Neural crest cell (in vitro differentiated cells): ENCODE data around the gene PRSS57. TPM values are rescaled to one million over a fixed set of nuclear protein-coding genes. Genes with fewer than 3 reads are reported as not detected.

ENCODE experiments used
- DNase-seq: peaks from one replicate; pipeline ENCODE4 v3.0.0; 2021; ENCODE audit warnings: low read depth, mixed read lengths, low spot score
- H3K27ac Mint-ChIP-seq: one replicate; pipeline ENCODE4 v1.8.0; 2021; ENCODE audit warnings: mild to moderate bottlenecking, mixed read lengths; ENCODE audit not compliant: unreplicated experiment
- H3K27me3 Mint-ChIP-seq: 2 replicates; pipeline ENCODE4 v1.8.0; 2021; ENCODE audit warnings: low read depth, mild to moderate bottlenecking, mixed read lengths
- H3K36me3 Mint-ChIP-seq: 2 replicates; pipeline ENCODE4 v1.8.0; 2021; ENCODE audit warnings: low read depth, mild to moderate bottlenecking, mixed read lengths
- H3K4me1 Mint-ChIP-seq: 2 replicates; pipeline ENCODE4 v1.8.0; 2021; ENCODE audit warnings: mixed read lengths
- H3K4me3 Mint-ChIP-seq: one replicate; pipeline ENCODE4 v1.8.0; 2021; ENCODE audit warnings: mild to moderate bottlenecking, mixed read lengths
- H3K9me3 Mint-ChIP-seq: 2 replicates; pipeline ENCODE4 v1.8.0; 2021; ENCODE audit warnings: mixed read lengths
- total RNA-seq: library from RNA; stranded (reverse); gene quantifications from 2 replicates; pipeline ENCODE4 v1.2.1, GENCODE V29; 2021
- TF ChIP-seq, protein P1 (sequence below): fragments of 200-600 bp; sonication (generic); conservative IDR thresholded peaks from 2 replicates; pipeline ENCODE4 v1.5.0; 2021; ENCODE audit warnings: antibody characterized with exemption, mild to moderate bottlenecking

The PRSS57 gene
- total RNA-seq, 1 donor from 2014 or later: not detected

DNA sequence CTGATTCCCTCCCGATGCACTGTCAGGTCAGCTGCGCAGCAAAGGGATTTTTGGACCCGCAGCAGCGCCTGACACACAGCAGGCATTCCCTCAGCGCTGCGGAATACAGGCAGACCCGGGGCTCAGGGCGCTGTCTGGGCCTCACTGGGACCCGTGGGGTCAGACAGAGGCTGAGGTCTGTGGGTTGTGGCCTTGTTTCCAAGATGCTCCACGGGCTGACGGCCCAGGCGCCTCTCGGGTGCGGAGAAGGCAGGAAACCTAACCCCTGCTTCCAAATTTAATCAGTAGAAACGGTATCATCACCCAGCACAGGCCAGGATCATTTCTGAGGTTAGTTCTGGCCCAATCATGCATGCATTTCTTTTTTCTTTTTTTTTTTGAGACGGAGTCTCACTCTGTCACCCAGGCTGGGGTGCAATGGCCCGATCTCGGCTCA lies 31.6 kb downstream of the PRSS57 start:
- Mint-ChIP-seq H3K36me3 (peaks cover 2% of the 10 kb centered on the region), H3K4me3 (peak overlapping the region; percentile 90), H3K27ac (peak overlapping the region; percentile 13), H3K4me1 (peaks cover 23% of the 10 kb centered on the region), H3K9me3 (no peaks in the 10 kb centered on the region), H3K27me3 (peaks cover 5% of the 10 kb centered on the region)
- DNase-seq: no peak
- TF ChIP-seq, protein P1, sequence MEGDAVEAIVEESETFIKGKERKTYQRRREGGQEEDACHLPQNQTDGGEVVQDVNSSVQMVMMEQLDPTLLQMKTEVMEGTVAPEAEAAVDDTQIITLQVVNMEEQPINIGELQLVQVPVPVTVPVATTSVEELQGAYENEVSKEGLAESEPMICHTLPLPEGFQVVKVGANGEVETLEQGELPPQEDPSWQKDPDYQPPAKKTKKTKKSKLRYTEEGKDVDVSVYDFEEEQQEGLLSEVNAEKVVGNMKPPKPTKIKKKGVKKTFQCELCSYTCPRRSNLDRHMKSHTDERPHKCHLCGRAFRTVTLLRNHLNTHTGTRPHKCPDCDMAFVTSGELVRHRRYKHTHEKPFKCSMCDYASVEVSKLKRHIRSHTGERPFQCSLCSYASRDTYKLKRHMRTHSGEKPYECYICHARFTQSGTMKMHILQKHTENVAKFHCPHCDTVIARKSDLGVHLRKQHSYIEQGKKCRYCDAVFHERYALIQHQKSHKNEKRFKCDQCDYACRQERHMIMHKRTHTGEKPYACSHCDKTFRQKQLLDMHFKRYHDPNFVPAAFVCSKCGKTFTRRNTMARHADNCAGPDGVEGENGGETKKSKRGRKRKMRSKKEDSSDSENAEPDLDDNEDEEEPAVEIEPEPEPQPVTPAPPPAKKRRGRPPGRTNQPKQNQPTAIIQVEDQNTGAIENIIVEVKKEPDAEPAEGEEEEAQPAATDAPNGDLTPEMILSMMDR: no peak

DNA sequence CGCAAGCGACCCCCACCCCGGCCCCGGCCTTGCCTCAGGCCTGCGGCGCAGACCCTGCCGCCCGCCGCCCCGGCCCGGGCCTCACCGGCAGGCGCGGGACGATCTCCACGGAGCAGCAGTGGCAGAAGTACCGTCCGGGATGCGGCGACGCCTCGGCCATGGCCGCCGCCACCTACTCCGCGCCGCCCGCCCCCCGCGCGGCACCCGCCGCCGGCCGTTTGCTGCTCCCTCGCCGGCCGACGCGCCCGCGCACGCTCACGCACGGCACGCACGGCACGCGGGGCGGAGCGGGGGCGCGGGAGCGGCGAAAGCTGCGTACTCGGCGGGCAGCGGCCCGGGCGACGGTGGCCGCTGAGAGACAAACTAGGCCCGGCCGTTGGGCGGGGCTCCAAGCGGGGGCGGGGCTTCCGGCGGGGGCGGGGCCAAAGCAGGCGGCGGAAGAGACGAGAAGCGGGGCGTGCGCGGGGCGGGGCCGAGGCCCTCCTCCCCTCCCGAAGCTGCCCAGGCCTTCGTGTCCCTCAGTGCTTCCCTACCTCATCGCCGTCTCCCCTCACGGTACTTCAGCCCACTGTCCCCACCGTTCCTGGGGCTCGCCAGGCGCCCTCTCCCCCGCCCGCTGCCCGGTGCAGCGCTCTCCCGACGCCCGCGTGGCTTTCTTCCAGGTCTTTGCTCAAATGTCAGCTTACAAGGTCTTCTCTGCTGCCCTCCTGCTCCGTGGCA lies 32.1 kb downstream of the PRSS57 start, which contains the start of gene RNF126:
Gene RNF126, minus strand, starts transcription at position 253 of the 720 bp plus-strand sequence. Its CDS starts 93 bp downstream, at position 160.
- Mint-ChIP-seq H3K9me3 (no peaks in the 10 kb centered on the region), H3K27me3 (peaks cover 5% of the 10 kb centered on the region), H3K4me3 (peak within 1 kb of the TSS; percentile 90), H3K27ac (peak within 1 kb of the TSS; percentile 13), H3K36me3 (peaks cover 2% of the 10 kb centered on the region), H3K4me1 (peaks cover 23% of the 10 kb centered on the region)
- TF ChIP-seq, protein P1: no peak
- DNase-seq: peak; percentile 81

DNA sequence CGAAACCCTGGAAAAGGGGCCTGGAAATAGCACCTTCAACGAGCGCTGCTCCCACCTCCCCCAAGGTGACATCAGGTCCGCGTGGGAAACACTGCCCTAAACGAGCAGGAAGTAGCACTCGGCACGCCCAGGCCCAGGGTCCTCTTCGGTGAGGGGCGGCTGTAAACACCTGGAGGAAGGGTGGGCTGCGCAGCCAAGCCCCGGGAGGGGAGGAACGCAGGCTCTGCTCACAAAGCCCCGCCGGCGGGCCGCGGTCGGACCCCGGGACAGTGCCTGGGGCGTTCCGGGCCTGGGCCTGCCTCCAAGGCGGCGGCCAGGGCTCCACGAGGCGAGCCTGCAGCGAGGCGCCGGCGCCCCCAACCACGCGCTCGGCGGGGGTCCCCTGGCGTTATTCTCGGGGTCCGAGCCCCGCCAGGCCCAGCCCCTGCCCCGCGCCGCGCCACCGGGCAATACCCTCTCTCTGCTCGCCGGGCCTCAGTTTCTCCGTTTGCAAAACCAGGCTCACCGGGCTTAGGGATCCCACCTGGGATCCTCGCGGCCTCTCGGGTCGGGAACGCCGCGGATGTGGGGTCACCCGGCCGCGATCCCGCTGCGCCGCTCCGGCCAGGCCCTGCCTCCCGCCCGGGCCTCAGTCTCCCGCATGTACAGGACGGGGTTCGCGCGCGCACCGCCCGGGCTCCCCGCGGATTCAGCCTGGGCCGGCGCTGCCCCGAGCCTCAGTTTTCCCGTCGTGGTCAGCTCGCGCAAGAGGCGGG lies 32.9 kb downstream of the PRSS57 start:
- no peaks in the 10 kb centered on the region for H3K9me3 Mint-ChIP-seq
- H3K27ac Mint-ChIP-seq: no peak overlapping the region
- DNase-seq: no peak
- peaks cover 5% of the 10 kb centered on the region for H3K27me3 Mint-ChIP-seq
- peaks cover 23% of the 10 kb centered on the region for H3K4me1 Mint-ChIP-seq
- peak overlapping the region; percentile 86 for H3K4me3 Mint-ChIP-seq
- TF ChIP-seq, protein P1: no peak
- H3K36me3 Mint-ChIP-seq: peaks cover 2% of the 10 kb centered on the region

DNA sequence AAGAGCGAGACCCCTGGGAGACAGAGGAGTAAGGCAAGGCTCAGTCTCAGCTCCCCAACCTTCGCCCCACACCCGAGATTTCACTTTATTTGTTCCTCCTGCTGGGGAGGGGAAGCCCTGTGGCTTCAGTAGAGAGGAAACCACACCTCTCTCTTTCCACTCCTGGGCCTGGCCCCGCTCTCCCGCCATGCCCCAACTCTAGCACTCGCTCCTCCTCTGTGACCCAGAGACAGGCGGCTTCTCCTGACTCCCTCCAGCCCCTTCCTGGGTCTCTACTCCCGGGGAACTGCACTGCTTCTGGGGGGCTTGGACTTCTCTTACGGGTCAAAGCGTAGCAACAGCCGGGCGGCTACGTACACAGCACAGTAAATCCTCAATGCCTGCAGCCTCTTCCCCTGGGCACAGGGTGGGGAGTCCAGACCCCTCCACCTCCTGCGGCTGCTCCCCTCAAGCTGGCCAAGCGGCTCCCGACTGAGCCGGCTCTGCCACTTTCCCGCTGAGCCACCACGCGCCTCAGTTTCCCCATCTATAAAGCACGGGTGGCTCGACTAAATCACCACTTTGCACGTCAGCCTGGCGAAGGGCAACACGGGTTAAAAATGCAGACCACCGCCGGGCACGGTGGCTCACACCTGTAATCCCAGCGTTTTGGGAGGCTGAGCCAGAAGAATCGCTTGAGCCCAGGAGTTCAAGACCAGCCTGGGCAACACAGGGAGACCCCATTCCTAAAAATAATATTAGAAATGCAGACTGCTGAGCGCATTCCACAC lies 33.6 kb downstream of the PRSS57 start:
- H3K27me3 Mint-ChIP-seq: peaks cover 5% of the 10 kb centered on the region
- no peak overlapping the region for H3K27ac Mint-ChIP-seq
- TF ChIP-seq, protein P1: no peak
- peaks cover 2% of the 10 kb centered on the region for H3K36me3 Mint-ChIP-seq
- H3K9me3 Mint-ChIP-seq: no peaks in the 10 kb centered on the region
- H3K4me1 Mint-ChIP-seq: peaks cover 23% of the 10 kb centered on the region
- DNase-seq: no peak
- H3K4me3 Mint-ChIP-seq: peak overlapping the region; percentile 86

DNA sequence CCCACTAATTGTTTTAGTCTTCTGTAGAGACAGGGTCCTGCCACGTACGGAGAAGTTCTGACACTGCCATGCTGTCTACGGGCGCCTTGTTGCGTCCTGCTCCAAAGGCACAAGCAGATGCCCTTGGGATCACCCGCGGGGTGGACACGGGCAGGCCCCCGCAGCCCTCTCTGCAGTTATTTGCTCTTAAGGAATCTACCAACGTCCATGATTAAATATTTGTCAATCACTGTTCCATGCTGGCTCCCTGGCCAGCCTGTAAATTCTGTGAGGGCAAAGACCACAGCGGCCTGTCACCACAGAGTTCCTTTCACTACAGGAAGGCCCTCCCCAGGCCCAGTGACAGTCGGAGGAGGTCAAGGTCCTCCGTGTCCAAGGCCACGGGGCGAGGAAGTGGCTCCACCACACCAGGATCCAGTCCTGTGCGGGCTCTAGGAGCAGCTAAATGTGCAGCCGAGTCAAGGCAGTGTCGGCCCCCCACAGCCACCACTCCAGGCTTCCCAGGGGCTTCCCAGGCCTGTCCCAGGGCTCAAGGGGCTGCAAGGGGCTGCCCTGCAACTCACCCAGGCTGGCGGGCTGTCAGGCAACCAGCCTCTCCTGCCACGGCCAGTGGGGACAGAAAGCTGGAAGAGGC lies 34.3 kb downstream of the PRSS57 start:
- DNase-seq: no peak
- Mint-ChIP-seq H3K36me3 (peaks cover 2% of the 10 kb centered on the region), H3K4me1 (peaks cover 23% of the 10 kb centered on the region), H3K27ac (no peak overlapping the region), H3K9me3 (no peaks in the 10 kb centered on the region), H3K4me3 (peak overlapping the region; percentile 86), H3K27me3 (peaks cover 5% of the 10 kb centered on the region)
- TF ChIP-seq, protein P1: no peak
